GM15510 (cell line): ENCODE results near the gene STK17A.

Experiments used
- POLR2A ChIP-seq: IDR thresholded peaks from 3 replicates; pipeline ENCODE4 v1.6.1; 2011; ENCODE audit warnings: borderline replicate concordance; ENCODE audit not compliant: insufficient read length; ENCODE audit errors: extremely low read depth

The STK17A gene

GRCh38 chr7:43674559-43675436 lies 91.9 kb downstream of the STK17A start:
- TF ChIP-seq POLR2A = no peak
